Measurements from ENCODE around the gene PRKAG1.

GRCh38 chr12:49028666-49029275 is 10.2 kb upstream of the PRKAG1 start:
- no peak for TF ChIP-seq CTCF (IDR thresholded peaks at IDR 0.05)
- no peak for TF ChIP-seq POLR2AphosphoS5 (IDR thresholded peaks at IDR 0.05; ENCODE audit: low read depth, low read length)

Measured in Panc1 (cell line).